Epithelial cell of esophagus (primary cell): Measurements from ENCODE around the gene MIGA2.

Source experiments
- DNase-seq: peaks from one replicate; pipeline ENCODE4 v3.0.0; 2010; ENCODE audit warnings: low read depth
- H3K4me3 ChIP-seq: 2 replicates; pipeline ENCODE4 v1.5.1; 2011; ENCODE audit warnings: mild to moderate bottlenecking, low read length, control low read depth
- TF ChIP-seq, protein P1 (sequence below): IDR thresholded peaks from 2 replicates; pipeline ENCODE4 v1.5.1; 2011; ENCODE audit warnings: low read depth, mild to moderate bottlenecking, low read length, control low read depth, inconsistent platforms; ENCODE audit not compliant: insufficient read depth; ENCODE audit errors: missing control alignments

MIGA2 gene

GRCh38 chr9:129021091-129021490 lies 15.3 kb upstream of the MIGA2 start:
- no peak for DNase-seq
- H3K4me3 ChIP-seq, result no peak overlapping the region
- TF ChIP-seq, protein P1, sequence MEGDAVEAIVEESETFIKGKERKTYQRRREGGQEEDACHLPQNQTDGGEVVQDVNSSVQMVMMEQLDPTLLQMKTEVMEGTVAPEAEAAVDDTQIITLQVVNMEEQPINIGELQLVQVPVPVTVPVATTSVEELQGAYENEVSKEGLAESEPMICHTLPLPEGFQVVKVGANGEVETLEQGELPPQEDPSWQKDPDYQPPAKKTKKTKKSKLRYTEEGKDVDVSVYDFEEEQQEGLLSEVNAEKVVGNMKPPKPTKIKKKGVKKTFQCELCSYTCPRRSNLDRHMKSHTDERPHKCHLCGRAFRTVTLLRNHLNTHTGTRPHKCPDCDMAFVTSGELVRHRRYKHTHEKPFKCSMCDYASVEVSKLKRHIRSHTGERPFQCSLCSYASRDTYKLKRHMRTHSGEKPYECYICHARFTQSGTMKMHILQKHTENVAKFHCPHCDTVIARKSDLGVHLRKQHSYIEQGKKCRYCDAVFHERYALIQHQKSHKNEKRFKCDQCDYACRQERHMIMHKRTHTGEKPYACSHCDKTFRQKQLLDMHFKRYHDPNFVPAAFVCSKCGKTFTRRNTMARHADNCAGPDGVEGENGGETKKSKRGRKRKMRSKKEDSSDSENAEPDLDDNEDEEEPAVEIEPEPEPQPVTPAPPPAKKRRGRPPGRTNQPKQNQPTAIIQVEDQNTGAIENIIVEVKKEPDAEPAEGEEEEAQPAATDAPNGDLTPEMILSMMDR, result no peak

DNA sequence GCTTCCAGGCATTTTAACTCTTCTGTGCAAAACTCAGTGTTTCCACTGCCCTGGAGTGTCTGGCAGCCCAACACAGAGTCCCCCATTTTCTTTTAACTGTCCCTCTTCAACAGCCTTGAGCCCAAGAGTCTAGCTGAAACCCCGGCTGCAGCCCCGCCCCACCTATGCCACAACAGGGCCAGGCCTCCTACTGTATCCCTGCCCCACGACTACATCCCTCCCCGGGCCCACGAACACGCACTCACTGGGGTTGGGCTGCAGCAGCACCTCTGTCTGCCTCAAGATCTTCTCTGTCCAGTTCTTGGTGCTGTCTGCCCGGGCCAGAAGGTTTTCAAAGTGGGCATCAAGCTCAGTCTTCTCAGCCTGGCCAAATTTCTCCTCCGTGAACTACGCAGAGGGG lies 14.4 kb upstream of the MIGA2 start:
- H3K4me3 ChIP-seq, result no peak overlapping the region
- DNase-seq, result no peak
- TF ChIP-seq, protein P1, result no peak

GRCh38 chr9:129023036-129023907 lies 13.2 kb upstream of the MIGA2 start:
- no peak for DNase-seq
- H3K4me3 ChIP-seq, result no peak overlapping the region
- TF ChIP-seq, protein P1, result no peak

DNA sequence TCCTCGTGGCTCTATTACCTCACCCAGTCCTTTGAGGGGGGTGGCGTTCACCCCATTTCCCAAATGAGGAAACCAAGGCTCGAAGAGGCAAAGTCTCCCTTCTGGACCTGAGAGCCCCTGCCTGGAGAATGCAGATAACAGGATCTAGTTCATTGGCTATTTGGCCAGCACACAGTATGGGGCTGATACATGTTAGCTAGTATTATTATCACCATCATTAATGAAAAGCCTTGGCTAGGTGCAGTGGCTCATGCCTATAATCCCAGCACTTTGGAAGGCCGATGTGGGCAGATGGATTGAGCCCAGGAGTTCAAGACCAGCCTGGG lies 12.6 kb upstream of the MIGA2 start:
- TF ChIP-seq, protein P1, result no peak
- no peak for DNase-seq
- no peak overlapping the region for H3K4me3 ChIP-seq

GRCh38 chr9:129026442-129027223 lies 9.8 kb upstream of the MIGA2 start:
- DNase-seq, result peak; percentile 46
- TF ChIP-seq, protein P1, result no peak
- H3K4me3 ChIP-seq, result peak overlapping the region; percentile 79

- DNase-seq, result no peak
- TF ChIP-seq, protein P1, result no peak
- peak overlapping the region; percentile 79 for H3K4me3 ChIP-seq
Observed at GRCh38 chr9:129027224-129027684, 9.2 kb upstream of the MIGA2 start.
